SIG-M5 treated with dmso at 0.1 percent for 504 hours (cell line): Measurements from ENCODE around the gene RPEL1.
A peak's percentile ranks its signal among the peaks of the same experiment; 100 is the strongest.

Source experiments
- DNase-seq: peaks from one replicate; lab custom pipeline; 2025; ENCODE audit not compliant: unreplicated experiment; lab: John Stamatoyannopoulos, UW

RPEL1 gene

DNA sequence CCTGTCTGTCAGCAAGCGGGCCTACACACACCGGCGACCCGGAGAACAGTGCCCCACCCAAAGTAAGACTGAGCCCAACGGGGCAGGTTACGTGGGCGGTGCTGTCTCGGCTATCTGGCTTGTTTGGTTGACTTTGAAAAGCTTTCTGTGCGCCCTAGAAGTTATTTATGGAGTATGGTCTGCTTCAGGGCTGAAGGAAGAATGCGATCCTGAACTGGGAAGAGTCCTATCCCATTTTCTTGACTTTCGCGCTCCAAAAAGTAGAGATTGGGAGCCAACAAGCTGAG lies 32.8 kb downstream of the RPEL1 start:
- DNase-seq, result no peak

DNA sequence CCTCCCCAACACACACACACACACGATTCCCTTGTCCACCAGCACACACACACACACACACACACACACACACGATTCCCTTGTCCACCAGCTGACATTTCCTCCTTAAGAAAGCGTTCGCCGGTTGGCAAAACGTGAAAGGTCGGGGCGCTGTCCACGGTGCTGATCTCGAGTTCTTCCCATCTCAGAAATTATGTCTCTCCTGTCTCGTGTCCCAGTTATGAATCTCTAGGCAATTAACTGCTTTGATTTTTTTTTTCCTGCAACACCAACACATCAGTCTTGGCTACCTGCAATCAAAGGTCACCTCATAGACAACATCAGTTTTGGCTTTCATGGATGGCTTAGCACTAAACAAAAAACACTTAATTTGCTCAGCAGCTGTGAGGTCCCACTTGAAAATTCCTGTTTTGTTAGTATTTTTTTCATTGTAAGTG lies 33.2 kb downstream of the RPEL1 start:
- no peak for DNase-seq

DNA sequence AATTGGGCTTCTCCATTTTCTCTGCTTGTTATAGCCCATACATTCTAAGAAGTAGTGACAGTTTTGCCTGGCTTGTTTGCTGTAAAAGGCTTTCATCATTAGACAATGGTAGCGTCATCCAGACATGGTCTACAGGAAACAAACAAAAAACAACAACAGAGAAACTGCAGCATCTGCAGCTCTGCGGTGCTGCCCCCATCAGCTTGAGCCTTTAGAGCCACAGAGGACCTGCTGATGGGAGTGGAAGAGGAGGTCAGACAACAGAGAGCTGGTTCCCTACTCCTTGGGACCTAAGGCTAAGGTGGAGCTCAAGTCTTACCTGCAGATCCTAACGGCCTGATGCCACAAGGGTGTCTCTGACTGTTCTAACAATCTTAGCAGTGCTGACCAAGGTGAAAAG lies 34.3 kb downstream of the RPEL1 start:
- no peak for DNase-seq

DNA sequence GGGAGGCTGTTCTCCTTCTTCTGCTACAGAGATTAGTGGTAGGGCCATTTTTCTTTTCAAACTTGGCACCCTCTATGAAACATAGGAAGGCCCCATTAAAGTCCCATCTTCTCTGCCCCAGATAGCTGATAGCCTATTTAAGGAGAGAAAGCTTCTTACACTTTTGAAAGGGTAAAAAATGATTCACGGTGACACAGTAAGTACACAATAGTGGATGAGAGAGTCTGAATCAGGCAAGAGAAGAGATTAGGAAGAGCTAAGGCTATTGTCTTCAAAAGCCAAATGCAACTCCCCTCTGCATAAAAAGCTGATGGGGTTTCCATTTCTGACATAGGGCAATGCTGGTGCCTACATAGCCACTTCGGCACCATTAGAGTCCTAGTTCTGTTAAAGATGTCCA lies 34.8 kb downstream of the RPEL1 start:
- no peak for DNase-seq

DNA sequence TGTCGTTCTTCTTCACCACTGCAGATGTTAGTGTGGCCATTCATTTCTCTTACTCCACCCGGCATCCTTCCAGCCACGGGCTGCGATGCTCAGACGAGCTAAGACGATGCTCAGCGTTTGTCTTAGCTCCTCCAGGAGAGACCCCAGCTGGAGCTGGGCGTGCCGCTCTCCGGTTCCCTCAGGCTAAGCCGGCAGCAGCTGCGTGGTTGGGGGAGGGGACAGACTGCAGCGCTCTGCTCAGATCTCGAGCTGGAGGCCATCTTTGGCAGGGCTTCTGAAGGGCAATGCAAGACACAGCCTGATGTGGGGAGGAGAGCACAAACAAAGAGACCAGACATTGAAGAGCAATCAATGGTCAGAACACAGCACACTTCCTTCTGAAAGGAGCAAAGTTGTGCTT lies 36.1 kb downstream of the RPEL1 start:
- DNase-seq, result no peak

DNA sequence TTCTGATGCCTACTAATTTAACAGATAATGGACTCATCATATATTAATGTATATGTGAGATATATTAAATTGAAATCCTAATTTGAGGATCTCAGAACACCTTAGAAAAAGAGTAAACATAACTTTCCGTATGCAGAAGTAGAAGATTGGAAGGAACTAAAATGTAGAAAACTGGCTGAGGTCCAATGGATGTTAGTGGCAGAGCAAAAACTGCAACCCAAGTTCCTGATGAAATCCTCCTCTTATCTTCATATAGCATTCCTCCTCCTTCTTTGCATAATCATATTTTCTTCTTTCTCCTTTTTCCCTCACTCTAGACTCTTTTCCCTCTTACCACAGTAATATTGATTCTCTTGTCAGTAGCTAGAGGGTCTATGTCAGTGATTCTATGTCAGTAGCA lies 37.3 kb downstream of the RPEL1 start:
- DNase-seq, result no peak

DNA sequence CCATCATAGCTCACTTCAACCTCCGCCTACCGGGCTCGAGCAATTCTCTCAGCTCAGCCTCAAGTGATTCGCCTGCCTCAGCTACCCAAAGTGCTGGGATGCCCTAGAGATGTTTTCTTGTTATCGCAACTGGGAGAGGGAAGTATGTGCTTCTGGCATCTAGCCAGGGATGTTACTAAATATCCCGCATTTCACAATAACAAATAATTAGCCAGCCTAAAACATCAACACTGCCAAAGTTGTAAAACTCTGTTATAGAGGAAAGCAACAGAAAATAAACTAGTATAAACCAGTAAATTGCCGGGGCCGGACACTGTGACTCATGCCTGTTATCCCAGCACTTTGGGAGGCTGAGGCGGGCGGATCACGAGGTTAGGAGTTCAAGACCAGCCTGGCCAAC lies 38.5 kb downstream of the RPEL1 start:
- DNase-seq, result peak; percentile 66

DNA sequence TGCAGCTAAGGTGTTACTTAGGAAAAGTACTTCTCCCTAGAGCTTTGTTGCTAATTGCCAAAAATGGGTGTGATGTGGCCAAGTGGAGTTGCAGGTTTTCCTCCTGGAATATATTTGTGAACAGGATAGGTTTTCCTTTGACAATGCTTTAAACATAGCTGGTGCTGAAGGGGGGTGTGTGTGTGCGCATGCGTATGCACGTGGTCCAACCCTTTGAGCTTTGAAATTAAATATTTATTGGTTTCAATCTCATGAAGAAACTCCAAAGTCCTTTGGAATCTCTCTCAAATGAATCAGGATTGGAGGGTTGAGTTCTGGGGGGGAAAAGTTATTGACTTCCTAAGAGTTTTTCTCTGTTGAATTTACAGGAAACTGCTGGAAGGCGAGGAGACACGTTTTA lies 42.3 kb downstream of the RPEL1 start:
- DNase-seq, result no peak

DNA sequence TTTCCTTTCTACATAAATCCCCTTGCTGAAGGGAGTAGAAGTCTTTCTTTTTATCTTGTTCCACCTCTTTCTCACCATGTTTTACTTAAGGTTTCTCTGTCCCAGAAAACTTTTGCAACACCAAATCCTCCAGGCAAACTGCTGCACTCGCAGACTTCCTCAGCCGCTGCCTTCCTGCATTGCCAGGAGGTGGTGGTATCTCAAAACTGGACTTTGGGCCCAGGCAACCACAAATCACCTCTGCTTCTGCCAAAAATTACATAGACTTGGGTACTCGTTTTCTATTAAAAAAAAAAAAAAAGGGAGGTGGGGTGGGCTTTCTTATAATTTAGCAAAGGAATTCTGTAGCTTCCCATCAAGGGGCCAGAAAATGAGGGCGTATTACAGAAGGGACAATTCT lies 45.9 kb downstream of the RPEL1 start:
- DNase-seq, result no peak

DNA sequence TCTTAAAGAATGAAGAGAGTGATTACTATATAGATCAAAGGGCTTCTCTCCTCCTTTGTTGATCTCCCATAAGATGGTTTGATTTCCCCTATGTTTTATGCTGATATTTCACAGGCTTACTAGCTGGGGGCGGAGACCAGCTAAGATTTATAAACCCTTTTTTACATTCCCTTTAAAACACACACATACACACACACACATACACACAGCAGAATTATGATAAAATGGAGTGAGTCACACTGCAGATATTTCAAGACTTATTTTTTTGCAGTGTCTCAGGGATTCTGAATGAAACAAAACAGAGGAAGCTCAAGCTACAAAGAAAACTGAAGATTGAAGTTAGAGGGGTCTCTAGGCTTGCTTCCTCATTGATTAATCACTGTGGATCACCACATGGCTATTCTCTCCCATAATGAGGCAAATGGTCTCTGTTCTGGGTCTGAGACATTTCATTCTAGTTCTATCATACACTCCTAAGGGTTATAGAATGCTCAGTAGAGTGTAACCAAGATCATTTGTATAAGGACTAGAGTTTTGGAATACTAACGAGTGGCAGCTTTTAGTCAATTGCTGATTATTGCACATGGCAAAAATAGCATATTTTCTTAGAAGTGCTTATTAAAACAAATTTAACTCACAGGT lies 49.8 kb downstream of the RPEL1 start:
- no peak for DNase-seq
